Trophoblast cell (in vitro differentiated cells and primary cell): Measurements from ENCODE around the gene THEMIS2.
A peak's percentile ranks its signal among the peaks of the same experiment; 100 is the strongest.

Experiments used
- DNase-seq, 2 donors: peaks; one replicate each; pipeline ENCODE4 v3.0.0-alpha.2; 2016
- H2AFZ ChIP-seq: 2 replicates; pipeline ENCODE4 v1.6.1; 2013; ENCODE audit warnings: low read length, moderate library complexity, mild to moderate bottlenecking; ENCODE audit not compliant: insufficient read depth, poor library complexity
- H2AK5ac ChIP-seq: 2 replicates; pipeline ENCODE4 v1.6.1; 2013; ENCODE audit warnings: mild to moderate bottlenecking, low read length
- H2BK120ac ChIP-seq: 2 replicates; pipeline ENCODE4 v1.6.1; 2013; ENCODE audit warnings: low read length, mild to moderate bottlenecking, moderate library complexity; ENCODE audit not compliant: insufficient read depth, poor library complexity
- H2BK12ac ChIP-seq: 2 replicates; pipeline ENCODE4 v1.6.1; 2013; ENCODE audit warnings: mild to moderate bottlenecking, low read length, moderate library complexity
- H2BK5ac ChIP-seq: 2 replicates; pipeline ENCODE4 v1.6.1; 2013; ENCODE audit warnings: low read length, low read depth, moderate library complexity, mild to moderate bottlenecking; ENCODE audit not compliant: poor library complexity
- H3K14ac ChIP-seq: 2 replicates; pipeline ENCODE4 v1.6.1; 2013; ENCODE audit warnings: mild to moderate bottlenecking, low read length
- H3K18ac ChIP-seq: 2 replicates; pipeline ENCODE4 v1.6.1; 2013; ENCODE audit warnings: mild to moderate bottlenecking, low read length
- H3K23ac ChIP-seq: 2 replicates; pipeline ENCODE4 v1.6.1; 2013; ENCODE audit warnings: low read length
- H3K27ac ChIP-seq: 2 replicates; pipeline ENCODE4 v1.5.1; 2013; ENCODE audit warnings: low read depth, mild to moderate bottlenecking, inconsistent platforms, low read length, moderate library complexity
- H3K27me3 ChIP-seq: 2 replicates; pipeline ENCODE4 v1.6.1; 2013; ENCODE audit warnings: inconsistent platforms, mild to moderate bottlenecking, low read length, moderate library complexity; ENCODE audit not compliant: insufficient read depth
- H3K36me3 ChIP-seq, 2 experiments: 1 replicate in 1 of 2; 2 replicates in 1 of 2; pipeline ENCODE4 v1.6.1; 2013; ENCODE audit warnings: low read length in 2 of 2, mild to moderate bottlenecking in 2 of 2, moderate library complexity in 1 of 2; ENCODE audit not compliant: insufficient read depth in 2 of 2, control insufficient read depth in 1 of 2
- H3K4ac ChIP-seq: 2 replicates; pipeline ENCODE4 v1.6.1; 2013; ENCODE audit warnings: low read depth, mild to moderate bottlenecking, low read length, moderate library complexity
- H3K4me1 ChIP-seq, 2 experiments: 1 replicate in 1 of 2; 2 replicates in 1 of 2; pipeline ENCODE4 v1.6.1; 2013; ENCODE audit warnings: low read length in 2 of 2, mild to moderate bottlenecking in 2 of 2, moderate library complexity in 1 of 2; ENCODE audit not compliant: insufficient read depth in 2 of 2, control insufficient read depth in 1 of 2
- H3K4me2 ChIP-seq: 2 replicates; pipeline ENCODE4 v1.6.1; 2013; ENCODE audit warnings: inconsistent platforms, mild to moderate bottlenecking, low read length, moderate library complexity
- H3K4me3 ChIP-seq: 2 replicates; pipeline ENCODE4 v1.5.1; 2013; ENCODE audit warnings: mild to moderate bottlenecking, low read depth, low read length, inconsistent platforms
- H3K79me1 ChIP-seq: one replicate; pipeline ENCODE4 v1.6.1; 2013; ENCODE audit warnings: low read length
- H3K79me2 ChIP-seq: 2 replicates; pipeline ENCODE4 v1.6.1; 2013; ENCODE audit warnings: low read length, mild to moderate bottlenecking; ENCODE audit not compliant: control insufficient read depth, insufficient read depth, poor library complexity
- H3K9ac ChIP-seq: 2 replicates; pipeline ENCODE4 v1.6.1; 2013; ENCODE audit warnings: mild to moderate bottlenecking, low read length
- H3K9me3 ChIP-seq: 2 replicates; pipeline ENCODE4 v1.6.1; 2013; ENCODE audit warnings: low read depth, mild to moderate bottlenecking, control low read depth, inconsistent platforms, low read length; ENCODE audit not compliant: insufficient read depth
- H4K12ac ChIP-seq: 2 replicates; pipeline ENCODE4 v1.6.1; 2013; ENCODE audit warnings: low read depth, mild to moderate bottlenecking, low read length, moderate library complexity
- H4K8ac ChIP-seq: 2 replicates; pipeline ENCODE4 v1.6.1; 2013; ENCODE audit warnings: low read depth, mild to moderate bottlenecking, low read length, moderate library complexity
- H4K91ac ChIP-seq: one replicate; pipeline ENCODE4 v1.6.1; 2013; ENCODE audit warnings: low read depth, mild to moderate bottlenecking, low read length, moderate library complexity
- WGBS: extraction: QIAGEN DNeasy Blood & Tissue Kit; methylation state at CpG from one replicate; pipeline ENCODE4 v1.1.7; 2013; ENCODE audit warnings: missing lambda C conversion rate; ENCODE audit not compliant: insufficient read length, insufficient coverage; ENCODE audit errors: extremely low coverage; 5-methylcytosine and 5-hydroxymethylcytosine counted together

THEMIS2 gene

GRCh38 chr1:27885114-27885528 lies 12.8 kb downstream of the THEMIS2 start:
- H2BK12ac ChIP-seq, result no peak overlapping the region
- no peaks in the 10 kb centered on the region for H3K4me1 ChIP-seq
- no peaks in the 10 kb centered on the region for H3K79me1 ChIP-seq
- no peaks in the 10 kb centered on the region for H3K27me3 ChIP-seq
- no peaks in the 10 kb centered on the region for H3K79me2 ChIP-seq
- H2BK5ac ChIP-seq, result no peak overlapping the region
- no peak overlapping the region for H2BK120ac ChIP-seq
- no peak overlapping the region for H3K27ac ChIP-seq
- no peak overlapping the region for H3K14ac ChIP-seq
- H3K23ac ChIP-seq, result no peak overlapping the region
- no peak overlapping the region for H3K9ac ChIP-seq
- peaks cover 2% of the 10 kb centered on the region for H3K9me3 ChIP-seq
- no peak overlapping the region for H4K8ac ChIP-seq
- no peak overlapping the region for H3K4me3 ChIP-seq
- H2AK5ac ChIP-seq, result no peak overlapping the region
- H4K91ac ChIP-seq, result no peak overlapping the region
- no peak overlapping the region for H2AFZ ChIP-seq
- H3K36me3 ChIP-seq, result peaks cover 4 to 10% of the 10 kb centered on the region in 2 experiments
- DNase-seq, result peak in 1 of 2 donors; percentile 34
- H3K4ac ChIP-seq, result no peak overlapping the region
- no peak overlapping the region for H3K18ac ChIP-seq
- H3K4me2 ChIP-seq, result no peak overlapping the region
- no CpG with 5 or more reads among the region's 8 CpGs for WGBS
- H4K12ac ChIP-seq, result no peak overlapping the region

- H2BK120ac ChIP-seq, result no peak overlapping the region
- no peak overlapping the region for H4K12ac ChIP-seq
- no peak overlapping the region for H4K8ac ChIP-seq
- no peak overlapping the region for H3K23ac ChIP-seq
- no peak overlapping the region for H3K18ac ChIP-seq
- H3K79me2 ChIP-seq, result no peaks in the 10 kb centered on the region
- WGBS, result no CpG with 5 or more reads among the region's 15 CpGs
- no peak overlapping the region for H2BK5ac ChIP-seq
- H2AK5ac ChIP-seq, result no peak overlapping the region
- H3K36me3 ChIP-seq, result peaks cover 4 to 10% of the 10 kb centered on the region in 2 experiments
- no peak overlapping the region for H3K9ac ChIP-seq
- H3K79me1 ChIP-seq, result no peaks in the 10 kb centered on the region
- no peak overlapping the region for H2AFZ ChIP-seq
- H3K4me2 ChIP-seq, result no peak overlapping the region
- H2BK12ac ChIP-seq, result no peak overlapping the region
- H3K14ac ChIP-seq, result no peak overlapping the region
- H3K4ac ChIP-seq, result no peak overlapping the region
- no peak overlapping the region for H3K27ac ChIP-seq
- no peaks in the 10 kb centered on the region for H3K4me1 ChIP-seq
- H3K27me3 ChIP-seq, result no peaks in the 10 kb centered on the region
- DNase-seq, result peak in 1 of 2 donors; percentile 35
- no peak overlapping the region for H4K91ac ChIP-seq
- H3K4me3 ChIP-seq, result no peak overlapping the region
- peaks cover 2% of the 10 kb centered on the region for H3K9me3 ChIP-seq
Measured at GRCh38 chr1:27885621-27886352, 13.4 kb downstream of the THEMIS2 start.

- H3K4me2 ChIP-seq, result no peak overlapping the region
- no peak overlapping the region for H3K18ac ChIP-seq
- H3K9ac ChIP-seq, result no peak overlapping the region
- no peak overlapping the region for H3K14ac ChIP-seq
- no CpG with 5 or more reads among the region's 2 CpGs for WGBS
- H4K91ac ChIP-seq, result no peak overlapping the region
- H3K23ac ChIP-seq, result no peak overlapping the region
- no peak overlapping the region for H2BK5ac ChIP-seq
- no peak overlapping the region for H2BK12ac ChIP-seq
- no peak overlapping the region for H4K8ac ChIP-seq
- H4K12ac ChIP-seq, result no peak overlapping the region
- peaks cover 4 to 10% of the 10 kb centered on the region in 2 experiments for H3K36me3 ChIP-seq
- H2BK120ac ChIP-seq, result no peak overlapping the region
- no peaks in the 10 kb centered on the region for H3K79me2 ChIP-seq
- H3K4ac ChIP-seq, result no peak overlapping the region
- H2AFZ ChIP-seq, result no peak overlapping the region
- peaks cover 2% of the 10 kb centered on the region for H3K9me3 ChIP-seq
- H3K79me1 ChIP-seq, result no peaks in the 10 kb centered on the region
- no peak overlapping the region for H3K27ac ChIP-seq
- DNase-seq, result no peak
- H3K4me1 ChIP-seq, result no peaks in the 10 kb centered on the region
- no peak overlapping the region for H3K4me3 ChIP-seq
- no peak overlapping the region for H2AK5ac ChIP-seq
- no peaks in the 10 kb centered on the region for H3K27me3 ChIP-seq
Measured at GRCh38 chr1:27886353-27886679, 14.0 kb downstream of the THEMIS2 start.

GRCh38 chr1:27886744-27887143 lies 14.4 kb downstream of the THEMIS2 start:
- no peak overlapping the region for H2AK5ac ChIP-seq
- H3K4me1 ChIP-seq, result no peaks in the 10 kb centered on the region
- no peaks in the 10 kb centered on the region for H3K79me1 ChIP-seq
- H4K8ac ChIP-seq, result no peak overlapping the region
- no peak overlapping the region for H3K18ac ChIP-seq
- H2BK12ac ChIP-seq, result no peak overlapping the region
- H3K4ac ChIP-seq, result no peak overlapping the region
- no peak overlapping the region for H3K27ac ChIP-seq
- H3K14ac ChIP-seq, result no peak overlapping the region
- H3K23ac ChIP-seq, result no peak overlapping the region
- H3K9ac ChIP-seq, result no peak overlapping the region
- H4K12ac ChIP-seq, result no peak overlapping the region
- no peak overlapping the region for H3K4me2 ChIP-seq
- WGBS, result no CpG with 5 or more reads among the region's 3 CpGs
- H3K9me3 ChIP-seq, result peaks cover 2% of the 10 kb centered on the region
- no peak overlapping the region for H4K91ac ChIP-seq
- H2AFZ ChIP-seq, result no peak overlapping the region
- H3K79me2 ChIP-seq, result no peaks in the 10 kb centered on the region
- no peaks in the 10 kb centered on the region for H3K27me3 ChIP-seq
- no peak overlapping the region for H2BK5ac ChIP-seq
- no peak overlapping the region for H3K4me3 ChIP-seq
- peaks cover 4 to 11% of the 10 kb centered on the region in 2 experiments for H3K36me3 ChIP-seq
- DNase-seq, result peak in 1 of 2 donors; percentile 19
- H2BK120ac ChIP-seq, result no peak overlapping the region
